Myocyte (in vitro differentiated cells): ENCODE measurements around the gene LGSN. TPM values are rescaled to one million over a fixed set of nuclear protein-coding genes. Genes with fewer than 3 reads are reported as not detected.
A peak's percentile ranks its signal among the peaks of the same experiment; 100 is the strongest.
"Not testable (repeated sequence)": the region's sequence is repeated elsewhere in the genome, so short reads cannot be mapped to it uniquely, and the experiment has no call there.

ENCODE experiments used
- DNase-seq: peaks from one replicate; pipeline ENCODE4 v3.0.0-alpha.2; 2012; ENCODE audit warnings: low read depth
- polyA plus RNA-seq: library from polyadenylated mRNA; unstranded; fragments of >200 nt; gene quantifications from one replicate; pipeline ENCODE4 v1.2.1, GENCODE V29; 2012; ENCODE audit warnings: missing spikeins
- total RNA-seq: library from RNA; depleted of rRNA; stranded (reverse); fragments of >200 nt; gene quantifications from 2 replicates; pipeline ENCODE4 v1.2.3, GENCODE V29; 2014

LGSN gene, protein sequence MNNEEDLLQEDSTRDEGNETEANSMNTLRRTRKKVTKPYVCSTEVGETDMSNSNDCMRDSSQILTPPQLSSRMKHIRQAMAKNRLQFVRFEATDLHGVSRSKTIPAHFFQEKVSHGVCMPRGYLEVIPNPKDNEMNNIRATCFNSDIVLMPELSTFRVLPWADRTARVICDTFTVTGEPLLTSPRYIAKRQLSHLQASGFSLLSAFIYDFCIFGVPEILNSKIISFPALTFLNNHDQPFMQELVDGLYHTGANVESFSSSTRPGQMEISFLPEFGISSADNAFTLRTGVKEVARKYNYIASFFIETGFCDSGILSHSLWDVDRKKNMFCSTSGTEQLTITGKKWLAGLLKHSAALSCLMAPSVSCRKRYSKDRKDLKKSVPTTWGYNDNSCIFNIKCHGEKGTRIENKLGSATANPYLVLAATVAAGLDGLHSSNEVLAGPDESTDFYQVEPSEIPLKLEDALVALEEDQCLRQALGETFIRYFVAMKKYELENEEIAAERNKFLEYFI
- not detected in 2 replicates for total RNA-seq
- polyA plus RNA-seq: not detected

DNA sequence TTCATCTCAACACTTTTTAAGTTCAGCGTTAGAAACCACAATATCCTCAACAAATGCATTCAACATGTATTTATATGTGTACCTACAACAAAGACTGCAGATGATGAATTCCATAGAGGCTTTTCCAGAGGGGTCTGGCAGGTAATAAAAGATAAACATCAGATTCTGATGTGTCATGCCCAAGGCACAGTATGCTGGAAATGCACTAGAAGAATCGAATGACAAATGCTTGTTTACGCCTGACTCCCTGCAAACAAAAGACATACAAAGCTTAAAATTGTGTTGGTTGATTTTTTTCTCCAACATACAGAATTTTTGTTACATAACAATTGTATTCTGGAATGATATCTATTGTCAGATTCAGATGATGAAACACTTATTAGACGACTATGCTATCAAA lies at the start of gene LGSN:
TSS of gene LGSN (minus strand) at position 45 of the 400 bp plus-strand sequence. CDS start at position 5, 40 bp downstream.
- no peak for DNase-seq

GRCh38 chr6:63368347-63368746 lies 48.6 kb upstream of the LGSN start:
- no peak for DNase-seq

DNA sequence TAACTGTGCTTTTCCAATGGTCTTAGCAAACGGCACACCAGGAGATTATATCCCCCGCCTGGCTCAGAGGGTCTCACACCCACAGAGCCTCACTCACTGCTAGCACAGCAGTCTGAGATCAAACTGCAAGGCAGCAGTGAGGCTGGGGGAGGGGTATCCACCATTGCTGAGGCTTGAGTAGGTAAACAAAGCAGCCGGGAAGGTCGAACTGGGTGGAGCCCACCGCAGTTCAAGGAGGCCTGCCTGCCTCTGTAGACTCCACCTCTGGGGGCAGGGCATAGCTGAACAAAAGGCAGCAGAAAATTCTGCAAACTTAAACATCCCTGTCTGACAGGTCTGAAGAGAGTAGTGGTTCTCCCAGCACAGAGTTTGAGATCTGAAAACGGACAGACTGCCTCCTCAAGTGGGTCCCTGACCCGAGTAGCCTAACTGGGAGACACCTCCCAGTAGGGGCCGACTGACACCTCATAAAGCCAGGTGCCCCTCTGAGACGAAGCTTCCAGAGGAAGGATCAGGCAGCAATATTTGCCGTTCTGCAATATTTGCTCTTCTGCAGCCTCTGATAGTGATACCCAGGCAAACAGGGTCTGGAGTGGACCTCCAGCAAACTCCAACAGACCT lies 42.8 kb upstream of the LGSN start:
- DNase-seq: not testable (repeated sequence)

GRCh38 chr6:63357384-63357783 lies 37.6 kb upstream of the LGSN start:
- not testable (repeated sequence) for DNase-seq

- no peak for DNase-seq
Measured at GRCh38 chr6:63355632-63356031, 35.8 kb upstream of the LGSN start.

- DNase-seq: no peak
Measured at GRCh38 chr6:63353286-63353630, 33.5 kb upstream of the LGSN start.

DNA sequence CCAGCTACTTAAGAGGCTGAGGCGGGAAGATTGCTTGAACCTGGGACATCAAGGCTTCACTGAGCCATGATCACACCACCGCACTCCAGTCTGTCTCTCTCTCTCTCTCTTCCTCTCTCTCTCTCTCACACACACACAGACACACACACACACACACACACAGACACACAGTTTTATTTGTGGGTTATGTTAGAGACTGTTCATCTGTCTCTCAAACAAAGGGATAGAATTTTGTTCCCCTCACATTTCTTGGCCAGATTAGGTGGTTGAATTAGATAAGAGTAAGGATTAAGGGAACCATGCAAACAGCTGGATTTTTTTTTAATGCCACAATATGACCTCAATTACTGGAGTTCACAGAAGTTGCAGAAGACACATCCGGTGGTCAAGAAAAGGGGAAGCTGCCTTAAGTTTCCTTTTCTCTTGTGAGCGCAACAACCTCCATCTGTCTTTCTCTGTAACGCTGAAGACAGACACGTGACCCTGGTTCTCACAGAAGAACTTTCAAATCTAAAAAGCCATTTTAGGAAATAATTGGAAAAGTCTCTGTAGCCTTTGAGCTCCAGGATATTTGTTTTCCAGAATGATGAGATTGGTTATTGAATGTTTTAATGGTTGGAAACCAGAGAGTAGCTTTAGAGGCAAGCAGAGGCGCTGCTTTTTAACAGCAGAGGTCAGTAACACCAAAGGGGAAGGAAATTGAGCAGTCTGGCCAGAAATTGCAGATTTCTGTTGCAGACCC lies 32.9 kb upstream of the LGSN start:
- peak; percentile 44 for DNase-seq

DNA sequence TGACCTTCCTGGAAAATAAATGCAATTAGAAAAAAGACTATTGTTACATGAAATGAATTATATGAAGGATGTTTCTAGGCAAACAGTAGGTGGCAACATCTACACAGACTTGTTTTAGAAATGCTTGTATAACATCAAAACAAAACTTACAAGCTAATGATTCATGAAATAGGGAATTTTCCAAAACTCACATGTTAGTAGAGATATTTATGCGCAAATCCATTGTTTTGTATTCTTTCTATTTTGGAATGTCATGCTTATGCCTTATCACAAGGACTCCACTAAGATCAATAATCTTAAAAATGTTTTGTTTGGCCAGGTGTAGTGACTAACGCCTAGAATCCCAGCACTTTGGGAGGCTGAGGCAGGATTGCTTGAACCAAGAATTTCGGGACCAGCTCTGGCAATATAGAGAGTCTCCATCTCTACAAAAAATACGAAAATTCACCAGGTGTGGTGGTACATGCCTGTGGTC lies 32.3 kb upstream of the LGSN start:
- DNase-seq: peak; percentile 37

DNA sequence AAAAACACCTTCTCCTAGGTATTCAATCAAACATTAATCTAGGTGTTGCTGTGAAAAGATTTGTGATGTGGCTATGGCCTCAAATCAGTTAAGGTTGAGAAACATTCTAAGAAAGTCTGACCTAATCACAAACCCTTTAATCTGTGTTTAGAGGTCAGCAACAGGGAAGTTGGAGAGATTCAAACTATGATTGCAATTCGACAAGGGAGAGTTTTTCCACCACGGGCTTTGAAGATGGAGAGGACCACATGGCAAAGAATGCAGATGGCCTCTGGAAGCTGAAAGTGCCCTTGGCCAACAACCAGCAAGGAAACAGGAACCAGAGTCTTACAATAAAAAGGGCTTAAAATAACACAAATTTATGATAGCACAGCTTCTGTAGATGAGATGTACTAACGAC lies 29.6 kb upstream of the LGSN start:
- no peak for DNase-seq

DNA sequence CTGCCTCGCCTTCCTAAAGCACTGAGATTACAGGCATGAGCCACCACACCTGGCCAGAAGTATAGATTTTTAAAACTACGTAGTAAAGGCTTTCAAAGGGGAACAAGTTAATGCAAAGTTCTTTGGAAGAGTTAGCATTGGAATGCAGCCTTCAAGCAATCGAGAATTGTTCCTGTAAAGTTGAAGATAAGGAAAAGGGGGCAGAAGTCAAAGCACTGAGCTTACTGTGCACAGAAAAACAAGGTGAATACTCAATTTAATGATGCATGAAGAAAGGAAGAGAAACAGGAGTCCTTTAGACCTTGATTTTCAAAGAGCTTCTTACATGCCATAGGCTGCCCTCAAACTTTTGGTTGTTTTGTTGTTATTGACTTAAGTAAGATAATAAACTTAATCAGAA lies 29.1 kb upstream of the LGSN start:
- no peak for DNase-seq

- DNase-seq: peak; percentile 26
Measured at GRCh38 chr6:63347599-63347998, 27.8 kb upstream of the LGSN start.

DNA sequence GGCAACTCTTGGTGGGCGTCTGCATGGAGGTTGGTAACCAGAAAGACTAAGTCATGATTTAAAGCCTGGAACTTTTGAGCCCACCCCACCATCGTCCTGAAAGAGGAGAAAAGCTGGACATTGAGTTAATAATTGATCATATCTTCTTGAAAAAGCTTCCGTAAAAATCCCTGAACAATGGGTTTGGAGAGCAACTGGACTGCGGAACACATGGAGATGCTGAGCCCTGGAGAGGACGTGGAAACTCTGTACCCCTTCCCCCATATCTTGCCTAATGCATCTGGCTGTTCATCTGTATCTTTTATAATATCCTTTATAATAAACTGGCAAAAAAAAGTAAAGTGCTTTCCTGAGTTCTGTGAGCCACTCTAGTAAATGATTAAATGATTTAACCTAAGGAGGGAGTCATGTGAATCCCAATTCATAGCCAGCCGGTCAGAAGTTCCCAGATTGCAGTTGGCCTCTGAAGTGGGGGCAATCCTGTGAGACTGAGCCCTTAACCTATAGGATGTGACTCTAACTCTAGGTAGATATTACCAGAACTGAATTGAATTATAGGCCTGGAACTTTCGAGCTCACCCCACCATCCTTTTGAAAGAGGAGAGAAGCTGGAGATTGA lies 26.5 kb upstream of the LGSN start:
- DNase-seq: no peak

DNA sequence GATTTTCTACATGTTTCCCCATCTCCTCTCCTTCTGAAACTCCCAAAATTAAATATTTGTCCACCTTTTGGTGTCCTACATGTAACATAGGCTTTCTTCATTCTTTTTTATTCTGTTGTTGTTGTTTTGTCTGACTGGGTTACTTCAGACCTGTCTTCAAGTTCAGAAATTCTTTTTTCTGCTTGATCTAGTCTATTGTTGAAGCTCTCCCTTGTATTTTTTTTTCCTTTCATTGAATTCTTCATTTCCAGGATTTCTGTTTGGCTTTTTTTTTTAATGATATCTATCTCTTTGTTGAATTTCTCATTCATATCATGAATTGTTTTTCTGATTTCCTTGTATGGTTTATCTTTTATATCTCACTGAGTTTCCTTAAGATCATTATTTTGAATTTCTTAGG lies 20.6 kb upstream of the LGSN start:
- no peak for DNase-seq

DNA sequence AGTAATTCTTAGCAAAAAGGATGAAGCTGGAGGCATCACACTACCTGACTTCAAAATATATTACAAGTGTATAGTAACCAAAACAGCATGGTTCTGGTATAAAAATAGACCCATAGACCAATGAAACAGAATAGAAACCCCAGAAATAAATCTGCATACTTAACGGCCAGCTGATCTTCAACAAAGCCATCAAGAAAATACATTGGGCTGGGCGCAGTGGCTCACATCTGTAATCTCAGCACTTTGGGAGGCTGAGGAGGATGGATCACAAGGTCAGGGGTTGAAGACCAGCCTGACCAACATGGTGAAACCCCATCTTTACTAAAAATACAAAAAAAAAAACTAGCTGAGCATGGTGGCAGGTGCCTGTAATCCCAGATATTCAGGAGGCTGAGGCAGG lies 14.9 kb upstream of the LGSN start:
- DNase-seq: not testable (repeated sequence)

DNA sequence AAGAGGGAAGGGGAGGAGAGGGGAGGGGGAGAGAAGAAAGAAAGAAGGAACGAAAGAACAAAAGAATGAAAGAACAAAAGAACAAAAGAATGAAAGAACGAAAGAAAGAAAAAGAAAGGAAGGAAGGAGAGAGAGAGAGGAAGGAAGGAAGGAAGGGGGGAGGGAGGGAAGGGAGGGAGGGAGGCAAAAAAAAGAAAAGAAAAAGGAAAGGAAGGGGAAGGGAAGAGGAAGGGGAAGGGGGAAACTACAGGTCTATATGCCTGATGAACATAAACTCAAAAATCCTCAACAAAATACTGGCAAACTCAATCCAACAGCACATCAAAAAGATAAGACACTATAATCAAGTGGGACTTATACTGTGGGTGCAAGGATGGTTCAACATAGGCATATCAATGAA lies 13.7 kb upstream of the LGSN start:
- no peak for DNase-seq

- DNase-seq: not testable (repeated sequence)
Measured at GRCh38 chr6:63326630-63327029, 6.8 kb upstream of the LGSN start.

GRCh38 chr6:63322981-63323380 lies 3.2 kb upstream of the LGSN start:
- DNase-seq: peak; percentile 3

DNA sequence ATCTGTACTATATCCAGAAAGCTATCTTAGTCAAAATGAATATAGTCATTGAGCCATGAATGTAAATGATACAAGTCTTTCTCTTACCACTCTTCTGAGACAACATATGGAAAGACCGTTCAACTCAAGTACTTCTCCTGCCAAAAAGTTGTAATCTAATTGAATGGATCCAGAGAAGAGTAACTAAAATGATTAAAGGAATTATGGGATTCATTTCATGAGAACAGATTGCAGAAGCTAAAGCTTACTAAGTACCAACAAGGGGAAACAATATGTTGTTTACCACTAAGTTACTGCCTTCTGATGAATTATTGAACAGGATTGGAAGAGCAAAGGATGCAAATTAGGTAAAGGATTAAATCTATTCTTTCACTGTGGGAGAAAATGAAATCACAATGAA lies 2.0 kb upstream of the LGSN start:
- no peak for DNase-seq

DNA sequence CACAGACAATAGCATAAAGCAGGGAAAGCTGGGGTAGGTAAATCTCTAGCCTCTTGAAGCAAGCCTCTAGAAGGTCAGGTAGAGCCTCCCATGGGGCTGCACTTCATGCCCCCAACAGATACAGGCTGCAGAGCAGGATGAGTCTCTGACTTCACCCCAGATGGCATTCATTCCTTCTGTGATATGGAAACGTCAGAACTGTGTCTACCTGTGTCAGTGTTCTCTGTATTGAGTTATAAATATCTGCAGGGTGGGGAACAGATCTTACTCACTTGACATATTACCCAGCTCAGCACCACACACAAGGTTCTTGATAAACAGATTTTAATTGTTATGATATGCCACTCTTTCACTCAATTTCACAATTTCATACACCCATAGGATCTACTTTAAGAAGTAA lies 2.1 kb downstream of the LGSN start:
- no peak for DNase-seq

GRCh38 chr6:63316113-63316512 lies 3.7 kb downstream of the LGSN start:
- DNase-seq: no peak

DNA sequence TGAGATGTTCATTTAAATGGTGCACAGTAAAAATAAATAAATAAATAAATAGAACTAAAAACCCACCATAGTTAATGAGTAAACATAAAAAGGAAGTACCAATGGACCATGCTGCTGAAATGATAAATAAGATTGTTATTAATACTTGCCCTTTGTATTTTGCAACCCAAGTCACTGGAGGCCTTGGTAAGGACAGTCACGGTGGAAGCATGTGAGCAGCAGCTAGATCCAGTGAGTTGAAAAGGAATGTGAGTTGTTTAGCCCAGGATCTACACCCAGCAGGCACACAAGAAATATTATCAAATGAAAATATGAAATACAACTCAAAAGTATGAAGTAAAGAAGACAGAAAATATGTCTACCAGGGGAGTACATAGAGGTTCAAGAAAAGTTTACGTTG lies 6.7 kb downstream of the LGSN start:
- no peak for DNase-seq
